ENCODE measurements around the gene CIAPIN1.

Gene CIAPIN1

DNA sequence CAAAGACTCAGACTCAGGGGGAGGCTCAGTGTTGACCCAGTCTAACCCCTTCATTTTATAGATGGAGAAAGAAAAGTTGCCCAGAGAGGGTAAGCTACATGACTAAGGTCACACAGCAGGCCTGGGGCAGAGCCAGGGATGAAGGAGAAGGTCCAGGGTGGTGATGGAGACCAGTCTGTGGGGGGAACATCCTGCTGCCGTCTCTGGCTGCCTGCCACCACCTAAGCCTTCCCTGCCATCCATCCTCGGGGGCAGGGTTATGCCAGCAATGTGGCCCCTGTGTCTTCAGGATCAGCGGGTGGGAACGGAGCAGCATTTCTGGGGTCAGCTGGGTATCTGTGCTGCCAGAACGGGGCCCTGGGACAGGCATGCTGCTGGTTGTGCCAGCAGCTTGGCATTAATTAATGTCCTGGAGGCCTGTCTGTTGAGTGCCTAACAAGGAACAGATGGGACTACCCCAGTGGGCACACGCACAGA, 33.6 kb upstream of the CIAPIN1 start:
- Mint-ChIP-seq H3K36me3 (ENCODE audit: low read depth) (no peaks in the 10 kb centered on the region), H3K4me1 (peaks cover 21% of the 10 kb centered on the region), H3K4me3 (peak overlapping the region in 2 of 3 experiments; percentile 62 to 84), H3K27me3 (ENCODE audit: low read depth) (peaks cover 3% of the 10 kb centered on the region), H3K27ac (peak overlapping the region in 2 of 3 experiments; percentile 19 to 63), H3K9me3 (no peaks in the 10 kb centered on the region)
- TF ChIP-seq, protein P1, sequence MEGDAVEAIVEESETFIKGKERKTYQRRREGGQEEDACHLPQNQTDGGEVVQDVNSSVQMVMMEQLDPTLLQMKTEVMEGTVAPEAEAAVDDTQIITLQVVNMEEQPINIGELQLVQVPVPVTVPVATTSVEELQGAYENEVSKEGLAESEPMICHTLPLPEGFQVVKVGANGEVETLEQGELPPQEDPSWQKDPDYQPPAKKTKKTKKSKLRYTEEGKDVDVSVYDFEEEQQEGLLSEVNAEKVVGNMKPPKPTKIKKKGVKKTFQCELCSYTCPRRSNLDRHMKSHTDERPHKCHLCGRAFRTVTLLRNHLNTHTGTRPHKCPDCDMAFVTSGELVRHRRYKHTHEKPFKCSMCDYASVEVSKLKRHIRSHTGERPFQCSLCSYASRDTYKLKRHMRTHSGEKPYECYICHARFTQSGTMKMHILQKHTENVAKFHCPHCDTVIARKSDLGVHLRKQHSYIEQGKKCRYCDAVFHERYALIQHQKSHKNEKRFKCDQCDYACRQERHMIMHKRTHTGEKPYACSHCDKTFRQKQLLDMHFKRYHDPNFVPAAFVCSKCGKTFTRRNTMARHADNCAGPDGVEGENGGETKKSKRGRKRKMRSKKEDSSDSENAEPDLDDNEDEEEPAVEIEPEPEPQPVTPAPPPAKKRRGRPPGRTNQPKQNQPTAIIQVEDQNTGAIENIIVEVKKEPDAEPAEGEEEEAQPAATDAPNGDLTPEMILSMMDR (IDR thresholded peaks at IDR 0.05; ENCODE audit: unreplicated experiment in 3 of 3): no peak

DNA sequence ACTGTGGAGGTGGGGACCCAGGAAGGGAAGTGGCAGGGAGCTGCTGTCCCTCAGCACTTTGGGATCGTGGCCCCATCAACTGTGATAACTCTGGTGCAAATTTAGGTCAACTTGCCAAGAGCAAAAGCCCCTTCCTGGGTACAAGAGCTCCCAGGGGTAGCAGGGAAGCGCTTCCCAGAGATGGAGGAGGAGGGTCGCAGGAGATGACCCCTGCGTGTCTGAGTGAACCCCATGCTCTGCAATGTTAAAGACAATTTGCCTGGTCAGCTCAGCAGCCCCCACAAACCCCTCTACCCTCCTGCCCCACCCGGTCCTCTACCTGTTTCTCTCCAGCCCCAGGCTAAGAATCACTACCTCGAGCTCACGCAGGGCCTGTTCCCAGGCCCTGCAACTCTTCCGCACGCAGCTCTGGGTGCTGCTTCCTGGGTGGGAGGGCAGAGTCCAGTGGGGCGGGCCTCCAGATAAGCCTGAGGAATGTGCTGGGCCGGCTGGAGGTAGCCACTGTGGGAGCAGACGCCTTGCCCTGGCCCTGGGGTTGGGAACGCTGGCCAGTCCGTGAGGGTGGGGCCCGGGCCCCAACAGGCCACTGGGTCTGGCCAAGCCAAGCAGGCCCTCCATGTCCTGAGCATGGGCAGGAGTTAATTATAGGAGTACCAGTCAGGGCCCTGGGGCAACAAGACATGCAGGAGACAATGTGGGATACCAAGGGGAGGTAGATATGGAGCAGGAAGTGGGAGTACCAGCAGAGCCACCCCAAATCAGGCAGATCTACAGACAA, 33.0 kb upstream of the CIAPIN1 start:
- H3K36me3 Mint-ChIP-seq (ENCODE audit: low read depth): no peaks in the 10 kb centered on the region
- H3K27me3 Mint-ChIP-seq (ENCODE audit: low read depth): no peaks in the 10 kb centered on the region
- peaks cover 21% of the 10 kb centered on the region for H3K4me1 Mint-ChIP-seq
- no peaks in the 10 kb centered on the region for H3K9me3 Mint-ChIP-seq
- H3K27ac Mint-ChIP-seq: peak overlapping the region; percentile 19 to 82 (median 66)
- TF ChIP-seq, protein P1 (IDR thresholded peaks at IDR 0.05; ENCODE audit: unreplicated experiment in 3 of 3): no peak
- H3K4me3 Mint-ChIP-seq: peak overlapping the region; percentile 84 to 88 (median 85)

DNA sequence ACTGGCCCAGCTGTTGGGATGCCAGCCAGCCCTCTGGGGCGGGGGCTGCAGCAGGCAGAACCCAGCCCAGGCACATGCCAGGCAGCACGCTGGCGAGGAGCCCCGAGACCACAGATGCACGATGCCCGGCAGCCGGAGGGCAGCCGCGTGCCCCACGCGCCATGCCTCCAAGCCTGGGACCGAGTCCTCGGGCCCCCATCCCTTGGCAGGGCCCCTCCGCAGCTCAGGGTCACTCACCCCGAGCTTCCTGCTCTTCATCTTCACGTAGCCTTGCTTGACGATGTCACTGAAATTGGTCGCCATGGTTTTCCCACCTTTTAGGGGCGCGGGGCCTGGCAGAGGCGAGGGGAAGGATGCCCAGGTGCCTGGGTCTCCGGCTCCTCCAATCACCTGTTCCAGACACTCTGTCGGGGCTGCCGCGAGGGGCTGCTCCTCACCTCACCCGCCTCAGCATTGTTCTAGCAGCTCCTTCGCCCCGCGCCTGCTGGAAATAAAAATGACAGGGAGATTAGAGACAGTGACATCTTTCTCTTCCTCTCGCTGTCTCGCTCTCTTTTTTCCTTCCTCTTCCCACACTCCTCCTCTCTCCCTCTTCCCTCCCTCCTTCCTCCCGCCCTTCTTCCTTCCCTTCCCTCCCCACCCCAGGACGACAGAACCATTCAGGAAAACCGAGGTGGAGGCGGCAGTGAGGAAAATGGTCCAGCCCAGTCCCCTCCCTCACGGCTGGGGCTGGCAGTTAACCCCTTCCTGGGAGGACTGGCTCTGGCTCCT, 32.2 kb upstream of the CIAPIN1 start:
- TF ChIP-seq, protein P1 (IDR thresholded peaks at IDR 0.05; ENCODE audit: unreplicated experiment in 3 of 3): no peak
- H3K4me3 Mint-ChIP-seq: peak overlapping the region; percentile 84 to 88 (median 85)
- peaks cover 21% of the 10 kb centered on the region for H3K4me1 Mint-ChIP-seq
- H3K36me3 Mint-ChIP-seq (ENCODE audit: low read depth): peaks cover 3% of the 10 kb centered on the region
- no peaks in the 10 kb centered on the region for H3K9me3 Mint-ChIP-seq
- H3K27me3 Mint-ChIP-seq (ENCODE audit: low read depth): no peaks in the 10 kb centered on the region
- H3K27ac Mint-ChIP-seq: peak overlapping the region; percentile 19 to 82 (median 66)

DNA sequence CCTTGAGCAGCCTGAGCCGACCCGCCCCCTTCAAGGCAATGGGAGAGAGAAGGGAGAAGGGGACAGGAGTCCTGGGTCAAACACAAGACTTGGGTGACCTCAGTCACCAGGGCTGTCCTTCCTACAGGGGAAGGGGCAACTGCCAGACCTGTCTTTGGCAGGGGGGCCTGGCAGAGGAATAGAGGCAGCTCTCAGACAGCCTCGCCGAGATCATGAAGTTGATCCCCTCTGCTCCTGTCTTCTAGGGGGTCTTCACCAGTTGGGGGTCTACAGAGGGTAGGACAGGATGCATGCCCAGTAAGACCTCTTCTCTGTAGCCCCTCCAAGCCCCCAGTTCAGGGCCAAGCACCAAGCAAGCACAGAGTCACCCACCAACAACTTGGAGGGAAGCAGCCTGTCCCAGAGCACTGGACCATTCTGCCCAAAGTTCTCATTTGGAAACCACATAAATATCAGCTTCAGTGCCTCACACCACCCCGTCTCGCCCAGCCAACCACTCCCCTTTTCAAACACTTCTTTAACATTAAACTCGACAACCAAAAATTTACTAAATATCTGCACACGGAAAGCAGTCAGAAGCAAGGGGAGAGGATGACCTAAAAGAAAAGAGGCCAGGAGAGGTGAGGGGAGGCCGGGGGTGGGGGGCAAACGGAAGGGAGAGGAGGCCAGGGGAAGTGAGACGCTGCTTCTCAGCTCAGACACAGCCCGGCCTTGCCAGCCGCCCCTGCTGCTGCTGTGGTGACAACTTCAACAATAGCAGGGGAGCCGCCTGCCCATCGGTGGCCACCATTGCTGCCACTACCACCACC, 31.4 kb upstream of the CIAPIN1 start:
- TF ChIP-seq, protein P1 (IDR thresholded peaks at IDR 0.05; ENCODE audit: unreplicated experiment in 3 of 3): no peak
- H3K9me3 Mint-ChIP-seq: no peaks in the 10 kb centered on the region
- H3K4me1 Mint-ChIP-seq: peaks cover 21% of the 10 kb centered on the region
- H3K36me3 Mint-ChIP-seq (ENCODE audit: low read depth): peaks cover 3% of the 10 kb centered on the region
- no peaks in the 10 kb centered on the region for H3K27me3 Mint-ChIP-seq (ENCODE audit: low read depth)
- H3K4me3 Mint-ChIP-seq: peak overlapping the region; percentile 79 to 83 (median 82)
- peak overlapping the region in 2 of 3 experiments; percentile 20 to 30 for H3K27ac Mint-ChIP-seq

DNA sequence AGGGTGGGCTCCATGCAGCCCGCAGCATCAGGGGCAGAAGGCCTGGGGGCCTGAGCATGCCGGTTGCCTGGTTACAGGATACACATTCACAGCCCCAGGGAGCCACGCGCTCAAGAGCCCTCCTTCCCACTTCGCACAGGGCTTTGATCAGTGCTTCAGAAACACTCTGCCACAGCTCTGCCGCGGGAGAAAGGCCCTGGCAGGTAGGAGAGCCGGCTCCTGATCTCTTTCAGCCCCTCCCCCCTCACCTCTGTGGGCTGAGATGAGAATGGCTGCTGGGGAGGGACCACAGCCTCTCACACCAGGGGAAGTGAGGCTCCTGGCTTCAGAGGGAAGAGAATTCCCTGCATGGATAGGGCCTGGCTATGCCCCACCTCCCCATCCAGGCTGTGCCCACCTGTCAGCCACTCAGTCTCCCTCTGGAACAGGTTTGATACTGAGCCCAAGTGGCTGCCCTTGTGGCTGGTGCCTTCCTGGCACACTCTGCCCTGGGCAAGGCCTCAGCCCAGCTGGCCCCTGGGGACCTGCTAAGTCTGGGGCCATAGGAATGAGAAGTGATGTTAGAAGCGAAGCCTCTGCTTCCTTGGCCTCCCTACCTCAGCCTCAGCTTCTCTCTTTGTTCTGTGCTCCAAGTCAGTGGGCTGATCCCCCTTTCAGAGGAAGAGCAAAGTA, 30.5 kb upstream of the CIAPIN1 start:
- peaks cover 21% of the 10 kb centered on the region for H3K4me1 Mint-ChIP-seq
- H3K27ac Mint-ChIP-seq: peak overlapping the region in 1 of 3 experiments; percentile 13
- H3K4me3 Mint-ChIP-seq: peak overlapping the region; percentile 2 to 82 (median 79)
- H3K36me3 Mint-ChIP-seq (ENCODE audit: low read depth): peaks cover 3% of the 10 kb centered on the region
- no peaks in the 10 kb centered on the region for H3K27me3 Mint-ChIP-seq (ENCODE audit: low read depth)
- H3K9me3 Mint-ChIP-seq: no peaks in the 10 kb centered on the region
- TF ChIP-seq, protein P1 (IDR thresholded peaks at IDR 0.05; ENCODE audit: unreplicated experiment in 3 of 3): no peak

Data from nephron (organoid).